ENCODE results near the gene MAPK11.

DNA sequence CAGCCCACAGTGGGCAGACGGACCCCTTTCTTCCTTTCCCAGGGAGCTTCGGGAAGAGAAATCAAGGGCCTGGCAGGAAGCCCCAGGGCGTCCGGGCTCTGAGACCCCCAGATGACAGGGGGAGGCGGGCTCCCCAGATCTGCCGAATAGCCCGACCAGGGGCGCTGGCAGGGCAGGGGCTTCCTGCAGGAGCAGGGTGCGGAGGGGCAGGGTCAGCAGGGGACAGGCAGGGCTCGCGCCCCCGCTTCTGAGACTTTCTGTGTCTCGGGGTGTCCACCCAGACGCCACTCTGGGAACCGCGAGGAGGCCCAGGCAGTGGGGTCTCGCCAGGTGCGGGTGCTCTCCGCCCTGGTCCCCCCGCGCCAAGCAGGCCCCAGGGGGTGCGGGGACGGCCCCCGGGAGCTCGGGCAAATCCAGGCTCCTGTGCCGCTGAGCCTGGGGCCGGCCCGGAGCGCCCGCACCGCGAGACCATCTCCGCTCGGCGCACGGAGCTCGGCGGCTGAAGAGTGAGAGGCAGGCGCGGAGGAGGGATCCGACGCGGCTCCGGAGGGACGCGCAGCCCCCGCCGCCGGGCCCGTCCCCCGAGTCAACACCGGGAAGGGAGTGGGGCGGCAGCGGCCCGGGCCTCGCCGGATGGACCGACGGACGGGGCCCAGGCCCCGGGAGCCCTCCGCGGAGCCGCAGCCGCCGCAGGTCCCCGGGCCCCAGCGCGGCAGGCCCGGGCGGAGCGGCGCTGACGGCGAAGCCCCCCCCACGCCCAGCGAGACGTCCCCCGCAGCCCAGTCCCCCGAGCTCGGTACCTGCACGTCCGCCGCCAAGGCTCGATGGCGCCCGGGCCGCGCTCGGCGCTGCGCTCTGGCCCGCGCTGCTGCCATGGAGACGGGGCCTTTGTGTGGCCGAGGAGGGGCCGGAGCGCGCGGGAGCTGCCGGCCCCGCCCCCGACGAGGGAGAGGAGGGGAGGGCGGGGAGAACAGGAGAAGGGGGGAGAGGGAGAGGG is 36.9 kb upstream of the MAPK11 start, which contains the start of gene PLXNB2:
- TF ChIP-seq, protein P1, sequence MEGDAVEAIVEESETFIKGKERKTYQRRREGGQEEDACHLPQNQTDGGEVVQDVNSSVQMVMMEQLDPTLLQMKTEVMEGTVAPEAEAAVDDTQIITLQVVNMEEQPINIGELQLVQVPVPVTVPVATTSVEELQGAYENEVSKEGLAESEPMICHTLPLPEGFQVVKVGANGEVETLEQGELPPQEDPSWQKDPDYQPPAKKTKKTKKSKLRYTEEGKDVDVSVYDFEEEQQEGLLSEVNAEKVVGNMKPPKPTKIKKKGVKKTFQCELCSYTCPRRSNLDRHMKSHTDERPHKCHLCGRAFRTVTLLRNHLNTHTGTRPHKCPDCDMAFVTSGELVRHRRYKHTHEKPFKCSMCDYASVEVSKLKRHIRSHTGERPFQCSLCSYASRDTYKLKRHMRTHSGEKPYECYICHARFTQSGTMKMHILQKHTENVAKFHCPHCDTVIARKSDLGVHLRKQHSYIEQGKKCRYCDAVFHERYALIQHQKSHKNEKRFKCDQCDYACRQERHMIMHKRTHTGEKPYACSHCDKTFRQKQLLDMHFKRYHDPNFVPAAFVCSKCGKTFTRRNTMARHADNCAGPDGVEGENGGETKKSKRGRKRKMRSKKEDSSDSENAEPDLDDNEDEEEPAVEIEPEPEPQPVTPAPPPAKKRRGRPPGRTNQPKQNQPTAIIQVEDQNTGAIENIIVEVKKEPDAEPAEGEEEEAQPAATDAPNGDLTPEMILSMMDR (IDR thresholded peaks at IDR 0.05; ENCODE audit: low read depth, low read length) = no peak
- no peak for TF ChIP-seq EZH2phosphoT487 (IDR thresholded peaks at IDR 0.05; ENCODE audit: low read depth)

Data from OCI-LY3 (cell line).